Vagina (tissue), 2 donors: ENCODE results near the gene KLF17.

ENCODE experiments used
- POLR2AphosphoS5 ChIP-seq, 2 donors: sonication (generic); formaldehyde crosslinking; IDR thresholded peaks; one replicate each; pipeline ENCODE4 v1.9.0; 2017; ENCODE audit warnings: antibody characterized with exemption in 2 of 2, mild to moderate bottlenecking in 2 of 2, low read depth in 1 of 2; ENCODE audit not compliant: insufficient read depth in 1 of 2
- TF ChIP-seq, protein P1 (sequence below), 3 experiments: fragments of 450-650 bp in 2 of 3; fragments of 200-600 bp in 1 of 3; sonication (generic) in 1 of 3; IDR thresholded peaks; one replicate each; pipeline ENCODE4 v1.5.1; 2017 to 2019; ENCODE audit warnings: antibody characterized with exemption in 3 of 3, mild to moderate bottlenecking in 2 of 3, moderate library complexity in 2 of 3

DNA sequence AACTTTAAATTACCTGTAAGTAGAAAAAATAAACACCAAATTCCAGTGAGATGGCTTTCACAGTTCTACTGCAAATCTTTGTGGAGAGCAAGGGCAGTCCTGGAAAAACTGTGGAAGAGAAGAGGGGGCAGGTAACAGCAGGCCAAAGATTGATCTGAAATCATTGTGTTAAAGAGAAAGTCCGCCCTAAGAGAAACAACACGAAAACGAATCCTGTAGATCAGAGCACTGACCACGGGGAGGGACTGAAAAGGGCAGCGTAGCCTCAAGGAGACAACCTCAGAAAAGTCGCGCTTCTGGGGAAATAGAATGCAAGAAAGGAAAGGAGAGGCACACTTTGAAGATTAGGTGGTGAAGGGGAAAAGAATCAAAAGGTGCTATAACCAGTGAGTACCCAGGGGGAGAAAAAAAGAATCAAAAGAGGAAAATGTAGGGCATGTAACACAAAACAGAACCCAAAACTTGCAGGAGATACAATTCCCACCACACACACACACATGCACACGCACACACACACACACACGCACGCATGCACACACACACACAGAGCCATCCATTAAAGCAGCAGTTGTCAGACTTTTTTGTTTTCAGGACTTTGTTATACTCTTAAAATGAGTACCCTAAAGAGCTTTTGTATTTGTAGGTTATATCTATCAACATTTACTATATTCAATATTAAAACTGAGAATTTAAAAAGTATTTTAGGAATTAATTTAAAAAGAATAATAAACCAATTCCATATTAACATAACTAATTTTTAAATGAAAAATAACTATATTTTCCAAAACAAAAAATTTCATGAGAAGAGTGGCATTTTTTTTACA lies 28.0 kb upstream of the KLF17 start:
- TF ChIP-seq, protein P1, sequence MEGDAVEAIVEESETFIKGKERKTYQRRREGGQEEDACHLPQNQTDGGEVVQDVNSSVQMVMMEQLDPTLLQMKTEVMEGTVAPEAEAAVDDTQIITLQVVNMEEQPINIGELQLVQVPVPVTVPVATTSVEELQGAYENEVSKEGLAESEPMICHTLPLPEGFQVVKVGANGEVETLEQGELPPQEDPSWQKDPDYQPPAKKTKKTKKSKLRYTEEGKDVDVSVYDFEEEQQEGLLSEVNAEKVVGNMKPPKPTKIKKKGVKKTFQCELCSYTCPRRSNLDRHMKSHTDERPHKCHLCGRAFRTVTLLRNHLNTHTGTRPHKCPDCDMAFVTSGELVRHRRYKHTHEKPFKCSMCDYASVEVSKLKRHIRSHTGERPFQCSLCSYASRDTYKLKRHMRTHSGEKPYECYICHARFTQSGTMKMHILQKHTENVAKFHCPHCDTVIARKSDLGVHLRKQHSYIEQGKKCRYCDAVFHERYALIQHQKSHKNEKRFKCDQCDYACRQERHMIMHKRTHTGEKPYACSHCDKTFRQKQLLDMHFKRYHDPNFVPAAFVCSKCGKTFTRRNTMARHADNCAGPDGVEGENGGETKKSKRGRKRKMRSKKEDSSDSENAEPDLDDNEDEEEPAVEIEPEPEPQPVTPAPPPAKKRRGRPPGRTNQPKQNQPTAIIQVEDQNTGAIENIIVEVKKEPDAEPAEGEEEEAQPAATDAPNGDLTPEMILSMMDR (IDR thresholded peaks at IDR 0.05), result no peak
- TF ChIP-seq POLR2AphosphoS5 (IDR thresholded peaks at IDR 0.05; ENCODE audit: insufficient read depth in 1 of 2, low read depth in 1 of 2), result no peak
